Suprapubic skin (tissue), 4 donors: Measurements from ENCODE around the gene INHBE. TPM values are rescaled to one million over a fixed set of nuclear protein-coding genes. Genes with fewer than 3 reads are reported as not detected.
A peak's percentile ranks its signal among the peaks of the same experiment; 100 is the strongest.
"Not testable (repeated sequence)": the region's sequence is repeated elsewhere in the genome, so short reads cannot be mapped to it uniquely, and the experiment has no call there.

Experiments
- DNase-seq, 2 donors: peaks; one replicate each; pipeline ENCODE4 v3.0.0-alpha.2; 2019; ENCODE audit warnings: low spot score in 2 of 2
- H3K27ac ChIP-seq: fragments of 200-600 bp; sonication (generic); one replicate; pipeline ENCODE4 v1.5.1; 2019
- H3K27me3 ChIP-seq: fragments of 200-600 bp; sonication (generic); one replicate; pipeline ENCODE4 v1.5.1; 2019
- H3K36me3 ChIP-seq: fragments of 200-600 bp; sonication (generic); one replicate; pipeline ENCODE4 v1.5.1; 2019
- H3K4me1 ChIP-seq: fragments of 200-600 bp; sonication (generic); one replicate; pipeline ENCODE4 v1.5.1; 2019
- H3K4me3 ChIP-seq: fragments of 200-600 bp; sonication (generic); one replicate; pipeline ENCODE4 v1.5.1; 2019; ENCODE audit warnings: mild to moderate bottlenecking
- H3K9me3 ChIP-seq: fragments of 200-600 bp; sonication (generic); one replicate; pipeline ENCODE4 v1.5.1; 2019
- EP300 ChIP-seq: sonication (generic); formaldehyde crosslinking; IDR thresholded peaks from one replicate; pipeline ENCODE4 v1.6.1; 2017; ENCODE audit warnings: antibody characterized with exemption
- POLR2A ChIP-seq, 2 donors: fragments of 450-650 bp; IDR thresholded peaks; one replicate each; pipeline ENCODE4 v1.6.1; 2017; ENCODE audit warnings: antibody characterized with exemption in 2 of 2, mild to moderate bottlenecking in 2 of 2, moderate library complexity in 2 of 2
- POLR2AphosphoS5 ChIP-seq, 3 donors: sonication (generic); formaldehyde crosslinking; IDR thresholded peaks; one replicate each; pipeline ENCODE4 v1.6.1; 2017; ENCODE audit warnings: antibody characterized with exemption in 3 of 3
- WGBS: methylation state at CpG from one replicate; pipeline ENCODE4 v1.1.5; 2018; 5-methylcytosine and 5-hydroxymethylcytosine counted together
- total RNA-seq, 4 donors: library from RNA; depleted of rRNA; stranded (reverse); fragments of >200 nt; gene quantifications; one replicate each; pipeline ENCODE4 v1.1.0, GENCODE V29; 2016
- TF ChIP-seq, protein P1 (sequence below), 2 donors: fragments of 200-600 bp in 1 of 2; fragments of 450-650 bp in 1 of 2; sonication (generic) in 1 of 2; IDR thresholded peaks; one replicate each; pipeline ENCODE4 v1.5.1; 2016 to 2019; ENCODE audit warnings: antibody characterized with exemption in 2 of 2, mild to moderate bottlenecking in 1 of 2, moderate library complexity in 1 of 2

INHBE gene
- total RNA-seq, 4 donors from 2014 or later = 0.56 TPM; not detected in 3

DNA sequence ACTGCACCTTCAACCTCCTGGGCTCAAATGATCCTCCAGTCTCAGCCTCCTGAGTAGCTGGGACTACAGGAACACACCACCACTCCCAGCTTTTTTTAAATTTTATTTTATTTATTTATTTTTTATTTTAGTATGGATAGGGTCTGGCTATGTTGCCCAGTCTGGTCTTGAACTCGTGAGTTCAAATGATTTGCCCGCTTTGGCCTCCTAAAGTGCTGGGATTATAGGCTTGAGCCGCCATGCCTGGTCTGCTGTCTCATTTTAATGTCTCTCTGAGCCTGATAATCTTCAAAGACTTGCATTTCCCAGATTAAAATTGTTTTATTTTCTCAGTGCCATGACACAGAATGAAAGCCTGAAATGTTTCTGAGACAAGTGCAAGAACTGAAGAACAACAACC lies 21.7 kb upstream of the INHBE start:
- 87% methylated on average over 3 of the region's 3 CpGs for WGBS
- DNase-seq = no peak
- Histone ChIP-seq H3K27ac (no peak overlapping the region), H3K9me3 (no peaks in the 10 kb centered on the region), H3K27me3 (no peaks in the 10 kb centered on the region), H3K36me3 (no peaks in the 10 kb centered on the region), H3K4me1 (peaks cover 13% of the 10 kb centered on the region), H3K4me3 (no peak overlapping the region)
- TF ChIP-seq, protein P1, sequence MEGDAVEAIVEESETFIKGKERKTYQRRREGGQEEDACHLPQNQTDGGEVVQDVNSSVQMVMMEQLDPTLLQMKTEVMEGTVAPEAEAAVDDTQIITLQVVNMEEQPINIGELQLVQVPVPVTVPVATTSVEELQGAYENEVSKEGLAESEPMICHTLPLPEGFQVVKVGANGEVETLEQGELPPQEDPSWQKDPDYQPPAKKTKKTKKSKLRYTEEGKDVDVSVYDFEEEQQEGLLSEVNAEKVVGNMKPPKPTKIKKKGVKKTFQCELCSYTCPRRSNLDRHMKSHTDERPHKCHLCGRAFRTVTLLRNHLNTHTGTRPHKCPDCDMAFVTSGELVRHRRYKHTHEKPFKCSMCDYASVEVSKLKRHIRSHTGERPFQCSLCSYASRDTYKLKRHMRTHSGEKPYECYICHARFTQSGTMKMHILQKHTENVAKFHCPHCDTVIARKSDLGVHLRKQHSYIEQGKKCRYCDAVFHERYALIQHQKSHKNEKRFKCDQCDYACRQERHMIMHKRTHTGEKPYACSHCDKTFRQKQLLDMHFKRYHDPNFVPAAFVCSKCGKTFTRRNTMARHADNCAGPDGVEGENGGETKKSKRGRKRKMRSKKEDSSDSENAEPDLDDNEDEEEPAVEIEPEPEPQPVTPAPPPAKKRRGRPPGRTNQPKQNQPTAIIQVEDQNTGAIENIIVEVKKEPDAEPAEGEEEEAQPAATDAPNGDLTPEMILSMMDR (IDR thresholded peaks at IDR 0.05) = no peak
- TF ChIP-seq POLR2A (IDR thresholded peaks at IDR 0.05) = no peak
- no peak for TF ChIP-seq EP300
- no peak for TF ChIP-seq POLR2AphosphoS5 (IDR thresholded peaks at IDR 0.05)

DNA sequence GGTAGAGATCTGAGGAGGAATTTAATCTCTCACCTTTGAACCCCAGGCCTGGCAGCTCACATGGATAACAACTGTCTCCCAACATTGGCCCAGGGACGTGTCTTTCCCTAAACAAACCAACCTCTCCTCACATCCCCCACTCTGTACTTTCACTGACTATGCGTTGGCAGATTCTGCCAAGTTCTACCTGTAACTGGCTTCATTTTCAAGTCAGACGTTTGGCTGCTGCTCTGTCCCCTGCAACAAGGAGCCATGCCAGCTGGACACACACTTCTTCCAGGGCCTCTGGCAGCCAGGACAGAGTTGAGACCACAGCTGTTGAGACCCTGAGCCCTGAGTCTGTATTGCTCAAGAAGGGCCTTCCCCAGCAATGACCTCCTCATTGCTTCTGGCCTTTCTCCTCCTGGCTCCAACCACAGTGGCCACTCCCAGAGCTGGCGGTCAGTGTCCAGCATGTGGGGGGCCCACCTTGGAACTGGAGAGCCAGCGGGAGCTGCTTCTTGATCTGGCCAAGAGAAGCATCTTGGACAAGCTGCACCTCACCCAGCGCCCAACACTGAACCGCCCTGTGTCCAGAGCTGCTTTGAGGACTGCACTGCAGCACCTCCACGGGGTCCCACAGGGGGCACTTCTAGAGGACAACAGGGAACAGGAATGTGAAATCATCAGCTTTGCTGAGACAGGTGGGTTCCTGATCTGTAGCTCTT lies 20.4 kb upstream of the INHBE start, which contains the start of gene INHBC:
Gene INHBC (plus strand): TSS at position 268 of the 707 bp plus-strand sequence. CDS start 103 bp downstream, at position 371.
- no peak within 1 kb of the TSS for H3K4me3 ChIP-seq
- no peaks in the 10 kb centered on the region for H3K36me3 ChIP-seq
- H3K27me3 ChIP-seq = no peaks in the 10 kb centered on the region
- WGBS = 70% methylated on average over 4 of the region's 8 CpGs
- no peak within 1 kb of the TSS for H3K27ac ChIP-seq
- DNase-seq = no peak
- TF ChIP-seq, protein P1 (IDR thresholded peaks at IDR 0.05) = no peak
- TF ChIP-seq POLR2AphosphoS5 (IDR thresholded peaks at IDR 0.05) (no peak), EP300 (no peak), POLR2A (IDR thresholded peaks at IDR 0.05) (no peak)
- H3K9me3 ChIP-seq = no peaks in the 10 kb centered on the region
- H3K4me1 ChIP-seq = peaks cover 6% of the 10 kb centered on the region

- Histone ChIP-seq H3K9me3 (no peaks in the 10 kb centered on the region), H3K4me3 (no peak overlapping the region), H3K36me3 (no peaks in the 10 kb centered on the region), H3K27me3 (no peaks in the 10 kb centered on the region), H3K27ac (no peak overlapping the region), H3K4me1 (peaks cover 2% of the 10 kb centered on the region)
- WGBS = 62% methylated on average over 4 of the region's 4 CpGs
- TF ChIP-seq POLR2AphosphoS5 (IDR thresholded peaks at IDR 0.05) (no peak), POLR2A (IDR thresholded peaks at IDR 0.05) (no peak), EP300 (no peak)
- TF ChIP-seq, protein P1 (IDR thresholded peaks at IDR 0.05) = no peak
- peak in 1 of 2 donors; percentile 32 for DNase-seq
Measured at GRCh38 chr12:57435293-57435692, 19.8 kb upstream of the INHBE start.

DNA sequence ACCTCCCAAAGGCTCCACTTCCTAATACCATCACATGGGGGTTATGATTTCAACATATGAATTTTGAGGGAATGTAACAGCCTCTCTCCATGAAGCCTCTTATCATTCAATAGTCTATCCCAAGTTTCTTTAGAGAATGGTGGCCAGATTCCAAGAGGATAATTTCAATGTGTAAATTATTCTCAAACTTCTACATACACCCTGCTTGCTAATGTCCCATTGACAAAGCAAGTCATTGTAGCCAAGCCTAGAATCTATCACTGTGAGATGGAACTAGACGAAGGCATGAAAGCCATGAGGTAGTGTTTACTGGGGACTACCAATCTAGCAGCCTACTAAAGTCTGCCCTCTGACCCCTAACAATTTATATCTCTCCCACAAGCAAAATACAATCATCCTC lies 16.7 kb upstream of the INHBE start:
- no peaks in the 10 kb centered on the region for H3K9me3 ChIP-seq

DNA sequence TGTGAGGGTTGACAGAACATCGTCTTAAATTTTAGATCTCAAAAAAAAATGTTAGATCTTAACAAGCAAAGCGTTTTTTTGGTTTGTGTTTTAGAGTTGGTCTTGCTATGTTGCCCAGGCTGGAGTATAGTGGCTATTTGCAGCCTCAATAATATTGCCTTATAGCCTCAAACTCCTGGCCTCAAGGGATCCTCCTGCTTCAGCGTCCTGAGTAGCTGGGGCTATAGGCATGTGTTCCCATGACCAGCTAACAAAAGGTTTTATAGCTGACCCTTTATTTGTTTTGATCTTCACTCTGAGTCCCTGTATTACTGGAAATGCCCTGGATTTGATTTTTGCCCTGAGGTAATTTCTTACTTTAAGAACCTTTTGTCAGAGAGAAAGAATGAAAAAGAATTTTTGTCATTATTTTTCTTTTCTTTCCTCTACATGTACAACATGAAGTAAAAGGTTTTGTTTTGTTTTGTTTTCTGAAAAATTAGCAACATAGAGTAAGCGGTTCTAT lies 15.3 kb upstream of the INHBE start:
- no peaks in the 10 kb centered on the region for H3K36me3 ChIP-seq
- DNase-seq = no peak
- H3K4me1 ChIP-seq = no peaks in the 10 kb centered on the region
- no peaks in the 10 kb centered on the region for H3K27me3 ChIP-seq
- TF ChIP-seq EP300 (no peak), POLR2A (IDR thresholded peaks at IDR 0.05) (no peak), POLR2AphosphoS5 (IDR thresholded peaks at IDR 0.05) (no peak)
- TF ChIP-seq, protein P1 (IDR thresholded peaks at IDR 0.05) = no peak
- H3K4me3 ChIP-seq = no peak overlapping the region
- WGBS = 77% methylated on average over 4 of the region's 4 CpGs
- no peak overlapping the region for H3K27ac ChIP-seq
- H3K9me3 ChIP-seq = no peaks in the 10 kb centered on the region

More for the DNA sequence above, 16.7 kb upstream of the INHBE start:
- WGBS = 81% methylated on average over 1 of the region's 1 CpG
- Histone ChIP-seq H3K27me3 (no peaks in the 10 kb centered on the region), H3K4me1 (no peaks in the 10 kb centered on the region), H3K27ac (no peak overlapping the region), H3K36me3 (no peaks in the 10 kb centered on the region), H3K4me3 (no peak overlapping the region)
- DNase-seq = no peak
- TF ChIP-seq POLR2AphosphoS5 (IDR thresholded peaks at IDR 0.05) (no peak), EP300 (no peak), POLR2A (IDR thresholded peaks at IDR 0.05) (no peak)
- TF ChIP-seq, protein P1 (IDR thresholded peaks at IDR 0.05) = no peak

GRCh38 chr12:57441393-57441792 lies 13.7 kb upstream of the INHBE start:
- WGBS = 86% methylated on average over 2 of the region's 2 CpGs
- not testable (repeated sequence) for H3K27me3 ChIP-seq, H3K27ac ChIP-seq, H3K4me1 ChIP-seq, H3K9me3 ChIP-seq, H3K4me3 ChIP-seq, DNase-seq, H3K36me3 ChIP-seq
